Measurements from ENCODE around the gene NEBL.

DNA sequence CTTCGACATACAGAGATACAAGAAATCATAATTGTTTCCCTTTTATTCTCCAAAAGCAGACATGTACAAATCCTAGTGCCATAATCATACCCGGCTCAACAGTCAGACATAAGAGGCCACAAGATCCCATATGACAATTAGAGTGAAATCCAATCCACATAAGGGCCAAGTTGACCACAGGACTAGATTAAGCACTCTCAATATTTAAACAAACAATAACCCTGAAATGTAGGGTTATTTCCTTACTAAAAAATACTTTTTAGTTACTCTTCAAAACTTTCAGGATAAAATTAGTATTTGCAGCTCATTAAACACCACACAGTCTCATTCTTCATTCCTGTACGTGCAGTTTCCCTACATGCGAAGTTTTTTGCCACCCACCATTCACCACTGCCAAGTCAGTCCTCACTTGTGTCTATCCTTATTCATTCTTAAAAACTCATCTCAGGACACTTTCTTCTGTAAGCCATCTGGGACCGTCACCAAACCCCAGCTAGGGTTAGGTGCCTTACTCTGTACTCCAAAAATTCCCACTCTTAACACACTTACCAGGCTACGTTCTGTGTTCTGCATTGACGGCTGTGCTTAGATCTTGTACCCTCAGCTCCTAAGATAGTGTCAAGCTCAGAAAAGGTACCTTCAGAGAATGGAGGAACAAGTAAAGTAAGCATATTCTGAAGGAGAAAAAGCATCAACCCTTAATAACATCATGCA lies 47.8 kb upstream of the NEBL start:
- TF ChIP-seq E2F3 (CRISPR knock-in tag; IDR thresholded peaks at IDR 0.05), result no peak
- no peak for TF ChIP-seq THRA (IDR thresholded peaks at IDR 0.05)
- TF ChIP-seq CBFB (CRISPR knock-in tag; IDR thresholded peaks at IDR 0.05), result no peak
- TF ChIP-seq ZFX (CRISPR knock-in tag; IDR thresholded peaks at IDR 0.05), result no peak
